Neutrophil (primary cell): Measurements from ENCODE around the gene GGT6.

ENCODE experiments used
- H3K27ac ChIP-seq: fragments of 200-600 bp; sonication (generic); 2 replicates; pipeline ENCODE4 v1.5.1; 2016; ENCODE audit warnings: mild to moderate bottlenecking, moderate library complexity
- H3K27me3 ChIP-seq: fragments of 200-600 bp; sonication (generic); 2 replicates; pipeline ENCODE4 v1.6.0; 2016; ENCODE audit warnings: mild to moderate bottlenecking
- H3K36me3 ChIP-seq: fragments of 200-600 bp; sonication (generic); 2 replicates; pipeline ENCODE4 v1.5.1; 2017
- H3K4me1 ChIP-seq, 2 experiments: fragments of 200-600 bp in 1 of 2; sonication (generic) in 1 of 2; 1 replicate in 1 of 2; 2 replicates in 1 of 2; pipeline versions ENCODE4 v1.5.1 to v1.6.1; 2013 to 2016; ENCODE audit warnings: low read depth in 1 of 2, low read length in 1 of 2, mild to moderate bottlenecking in 1 of 2, moderate library complexity in 1 of 2; ENCODE audit not compliant: control insufficient read depth in 1 of 2, insufficient read depth in 1 of 2
- H3K4me3 ChIP-seq, 2 experiments: fragments of 200-600 bp in 1 of 2; sonication (generic) in 1 of 2; 1 replicate in 1 of 2; 2 replicates in 1 of 2; pipeline ENCODE4 v1.5.1; 2013 to 2016; ENCODE audit warnings: low read depth in 1 of 2, low read length in 1 of 2, mild to moderate bottlenecking in 1 of 2, moderate library complexity in 1 of 2
- H3K9me3 ChIP-seq: fragments of 200-600 bp; sonication (generic); 2 replicates; pipeline ENCODE4 v1.5.1; 2016
- CTCF ChIP-seq: fragments of 200-600 bp; sonication (generic); IDR thresholded peaks from 2 replicates; pipeline ENCODE4 v1.5.1; 2016; ENCODE audit warnings: antibody characterized with exemption

Gene GGT6

GRCh38 chr17:4585638-4585994 lies 25.2 kb upstream of the GGT6 start:
- peaks cover 90% of the 10 kb centered on the region for H3K27me3 ChIP-seq
- H3K36me3 ChIP-seq: no peaks in the 10 kb centered on the region
- no peak for TF ChIP-seq CTCF
- no peaks in the 10 kb centered on the region for H3K9me3 ChIP-seq
- H3K4me3 ChIP-seq: no peak overlapping the region
- H3K4me1 ChIP-seq: peaks cover 4 to 6% of the 10 kb centered on the region in 2 experiments
- no peak overlapping the region for H3K27ac ChIP-seq

GRCh38 chr17:4584917-4585637 lies 24.7 kb upstream of the GGT6 start:
- Histone ChIP-seq H3K9me3 (no peaks in the 10 kb centered on the region), H3K4me3 (no peak overlapping the region), H3K36me3 (no peaks in the 10 kb centered on the region), H3K4me1 (peaks cover 4 to 6% of the 10 kb centered on the region in 2 experiments), H3K27me3 (peaks cover 92% of the 10 kb centered on the region), H3K27ac (no peak overlapping the region)
- no peak for TF ChIP-seq CTCF

GRCh38 chr17:4584101-4584916 lies 23.9 kb upstream of the GGT6 start, which contains the start of gene SMTNL2:
TSS of gene SMTNL2 (plus strand) at chr17:4584529. CDS start at chr17:4584606, 77 bp downstream.
- H3K4me1 ChIP-seq: peaks cover 4 to 6% of the 10 kb centered on the region in 2 experiments
- H3K4me3 ChIP-seq: no peak within 1 kb of the TSS
- no peak for TF ChIP-seq CTCF
- no peaks in the 10 kb centered on the region for H3K9me3 ChIP-seq
- peaks cover 96% of the 10 kb centered on the region for H3K27me3 ChIP-seq
- no peaks in the 10 kb centered on the region for H3K36me3 ChIP-seq
- no peak within 1 kb of the TSS for H3K27ac ChIP-seq

GRCh38 chr17:4583782-4584100 lies 23.4 kb upstream of the GGT6 start:
- no peaks in the 10 kb centered on the region for H3K9me3 ChIP-seq
- H3K27ac ChIP-seq: no peak overlapping the region
- peaks cover 4 to 6% of the 10 kb centered on the region in 2 experiments for H3K4me1 ChIP-seq
- peaks cover 91% of the 10 kb centered on the region for H3K27me3 ChIP-seq
- no peak for TF ChIP-seq CTCF
- H3K36me3 ChIP-seq: no peaks in the 10 kb centered on the region
- H3K4me3 ChIP-seq: no peak overlapping the region

- Histone ChIP-seq H3K4me1 (peaks cover 4 to 6% of the 10 kb centered on the region in 2 experiments), H3K27me3 (peaks cover 85% of the 10 kb centered on the region), H3K27ac (no peak overlapping the region), H3K9me3 (no peaks in the 10 kb centered on the region), H3K4me3 (no peak overlapping the region), H3K36me3 (no peaks in the 10 kb centered on the region)
- TF ChIP-seq CTCF: no peak
These were observed 22.8 kb upstream of the GGT6 start for GRCh38 chr17:4583206-4583605.
